Breast epithelium (tissue), 3 donors: ENCODE results near the gene ELOVL2.

Experiments used
- CTCF ChIP-seq, 3 donors: fragments of 450-650 bp; IDR thresholded peaks; one replicate each; pipeline ENCODE4 v1.5.1; 2016 to 2017; ENCODE audit warnings: antibody characterized with exemption in 3 of 3, mild to moderate bottlenecking in 3 of 3, moderate library complexity in 3 of 3
- POLR2A ChIP-seq: fragments of 450-650 bp; IDR thresholded peaks from one replicate; pipeline ENCODE4 v1.6.1; 2016; ENCODE audit warnings: antibody characterized with exemption, mild to moderate bottlenecking, moderate library complexity
- POLR2AphosphoS5 ChIP-seq, 3 donors: sonication (generic); formaldehyde crosslinking; IDR thresholded peaks; one replicate each; pipeline ENCODE4 v1.6.1; 2017; ENCODE audit warnings: antibody characterized with exemption in 3 of 3

- TF ChIP-seq CTCF (IDR thresholded peaks at IDR 0.05) (no peak), POLR2A (no peak), POLR2AphosphoS5 (IDR thresholded peaks at IDR 0.05) (no peak)
Observed at GRCh38 chr6:11030904-11031303, 13.2 kb downstream of the ELOVL2 start.
